GM10266 (cell line): ENCODE data around the gene KLHL30.

Experiments
- DNase-seq: peaks from one replicate; pipeline ENCODE4 v3.0.0; 2012; ENCODE audit errors: extremely low spot score
- TF ChIP-seq, protein P1 (sequence below): IDR thresholded peaks from 2 replicates; pipeline ENCODE4 v1.5.1; 2012; ENCODE audit warnings: mild to moderate bottlenecking, low read depth; ENCODE audit not compliant: control insufficient read depth, insufficient read depth; ENCODE audit errors: missing control alignments

The KLHL30 gene

DNA sequence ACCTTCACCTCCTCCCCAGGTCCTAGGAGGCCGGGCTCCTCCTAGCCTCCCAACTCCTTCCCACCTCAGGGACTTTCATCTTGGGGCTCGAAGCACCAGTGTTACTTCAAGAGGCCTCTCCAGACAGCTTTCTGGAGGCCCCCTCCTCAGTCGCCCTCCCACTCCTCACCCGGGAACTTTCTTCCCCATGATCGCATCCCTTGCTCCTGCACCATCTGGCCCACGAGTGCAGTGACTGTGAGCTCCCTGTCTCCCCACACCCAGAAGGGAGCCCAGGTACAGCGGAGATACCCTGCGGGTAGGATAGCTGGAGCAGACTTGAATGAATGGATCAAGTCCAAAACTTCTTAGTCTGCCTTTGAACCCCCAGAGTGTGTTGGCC is 26.4 kb downstream of the KLHL30 start:
- DNase-seq = no peak
- TF ChIP-seq, protein P1, sequence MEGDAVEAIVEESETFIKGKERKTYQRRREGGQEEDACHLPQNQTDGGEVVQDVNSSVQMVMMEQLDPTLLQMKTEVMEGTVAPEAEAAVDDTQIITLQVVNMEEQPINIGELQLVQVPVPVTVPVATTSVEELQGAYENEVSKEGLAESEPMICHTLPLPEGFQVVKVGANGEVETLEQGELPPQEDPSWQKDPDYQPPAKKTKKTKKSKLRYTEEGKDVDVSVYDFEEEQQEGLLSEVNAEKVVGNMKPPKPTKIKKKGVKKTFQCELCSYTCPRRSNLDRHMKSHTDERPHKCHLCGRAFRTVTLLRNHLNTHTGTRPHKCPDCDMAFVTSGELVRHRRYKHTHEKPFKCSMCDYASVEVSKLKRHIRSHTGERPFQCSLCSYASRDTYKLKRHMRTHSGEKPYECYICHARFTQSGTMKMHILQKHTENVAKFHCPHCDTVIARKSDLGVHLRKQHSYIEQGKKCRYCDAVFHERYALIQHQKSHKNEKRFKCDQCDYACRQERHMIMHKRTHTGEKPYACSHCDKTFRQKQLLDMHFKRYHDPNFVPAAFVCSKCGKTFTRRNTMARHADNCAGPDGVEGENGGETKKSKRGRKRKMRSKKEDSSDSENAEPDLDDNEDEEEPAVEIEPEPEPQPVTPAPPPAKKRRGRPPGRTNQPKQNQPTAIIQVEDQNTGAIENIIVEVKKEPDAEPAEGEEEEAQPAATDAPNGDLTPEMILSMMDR = no peak

DNA sequence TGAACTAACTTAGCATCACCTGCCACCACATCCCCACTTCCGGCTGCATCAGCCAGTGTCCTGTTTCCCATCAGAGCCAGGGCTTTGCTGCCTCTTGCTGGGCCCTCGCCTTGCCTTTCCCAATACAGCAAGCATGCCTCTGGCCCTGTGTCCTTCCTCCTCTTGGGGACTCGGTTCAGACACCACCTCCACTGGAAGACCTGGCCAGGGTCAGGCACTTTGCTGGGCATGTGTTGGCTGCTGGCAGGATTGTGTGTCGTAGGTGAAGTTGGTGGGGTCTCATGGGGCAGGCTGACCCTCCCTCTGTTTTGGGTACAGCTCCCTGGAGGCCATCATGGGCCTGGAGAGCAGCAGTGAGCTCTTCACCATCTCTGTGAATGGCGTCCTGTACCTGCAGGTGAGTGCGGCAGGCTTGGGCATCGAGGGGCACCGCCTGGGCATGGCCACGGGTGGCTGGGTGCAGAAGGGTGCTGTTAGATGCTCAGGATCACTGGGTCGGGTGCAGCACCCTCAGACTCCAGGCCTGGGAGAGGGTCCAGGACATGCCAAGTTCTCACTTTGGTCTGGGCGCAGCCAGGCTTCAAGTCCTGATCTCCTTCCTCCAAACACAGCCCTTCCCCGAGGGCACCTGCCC is 26.9 kb downstream of the KLHL30 start:
- DNase-seq = peak; percentile 32
- TF ChIP-seq, protein P1 = no peak

DNA sequence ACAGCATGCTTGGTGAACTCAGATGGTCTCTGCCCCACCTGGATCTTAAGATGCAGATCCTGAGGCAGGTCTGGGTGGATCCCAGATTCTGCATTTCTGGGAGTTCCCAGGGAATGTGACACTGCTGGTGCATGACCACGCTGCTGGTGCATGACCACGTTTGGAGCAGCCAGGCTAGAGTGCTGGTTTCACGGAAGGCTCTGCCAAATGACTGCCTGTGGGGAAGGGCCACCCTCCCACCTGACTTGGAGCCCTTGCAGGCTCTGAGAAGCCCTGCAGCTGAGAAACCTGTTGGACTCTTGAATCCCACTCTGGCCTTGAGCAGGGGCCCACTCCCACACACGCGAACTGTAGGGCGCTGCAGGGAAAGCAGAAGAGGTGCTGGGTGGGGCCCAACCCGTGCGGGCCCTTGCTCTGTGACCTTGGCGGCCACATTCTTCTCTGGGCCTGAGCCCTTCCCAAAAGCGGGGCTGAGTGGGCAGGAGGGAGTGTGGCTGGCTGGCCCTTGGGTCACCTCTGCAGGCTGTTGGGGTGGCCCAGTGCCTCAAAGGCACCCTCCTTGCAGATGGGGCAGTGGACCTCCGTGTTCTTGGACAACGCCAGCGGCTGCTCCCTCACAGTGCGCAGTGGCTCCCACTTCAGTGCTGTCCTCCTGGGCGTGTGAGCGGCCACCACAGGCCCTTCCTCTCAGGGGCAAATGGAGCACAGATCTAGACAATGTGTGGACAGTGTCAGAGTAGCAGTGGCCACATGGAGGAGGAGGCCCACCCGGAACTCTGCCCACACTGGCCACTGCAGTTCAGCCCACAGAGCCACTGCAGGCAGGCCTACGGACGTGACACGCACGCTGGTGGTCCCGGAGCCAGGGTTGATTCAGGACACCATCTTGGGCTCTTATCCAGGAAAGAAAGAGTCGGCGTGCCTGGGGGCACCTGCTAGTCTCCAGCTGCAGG is 28.2 kb downstream of the KLHL30 start:
- DNase-seq = no peak
- TF ChIP-seq, protein P1 = no peak

DNA sequence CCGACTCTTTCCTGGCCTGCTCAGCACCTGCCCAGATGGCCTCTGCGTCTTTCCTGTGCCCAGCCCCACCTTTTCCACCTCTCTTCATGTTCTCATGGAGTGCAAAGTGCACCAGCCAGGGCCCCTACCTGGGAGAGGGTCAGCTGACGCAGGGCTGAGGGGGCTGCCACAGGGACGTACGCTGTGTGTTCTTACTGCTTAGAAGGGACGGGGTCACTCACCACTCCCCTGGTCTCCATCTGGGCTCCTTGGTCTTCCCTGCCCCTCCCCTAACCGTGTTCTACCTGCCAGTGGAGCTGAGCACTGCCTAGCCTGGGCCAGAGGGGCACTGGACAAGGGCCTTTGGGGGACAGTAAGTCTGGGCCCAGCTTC is 28.9 kb downstream of the KLHL30 start:
- TF ChIP-seq, protein P1 = no peak
- peak; percentile 20 for DNase-seq

DNA sequence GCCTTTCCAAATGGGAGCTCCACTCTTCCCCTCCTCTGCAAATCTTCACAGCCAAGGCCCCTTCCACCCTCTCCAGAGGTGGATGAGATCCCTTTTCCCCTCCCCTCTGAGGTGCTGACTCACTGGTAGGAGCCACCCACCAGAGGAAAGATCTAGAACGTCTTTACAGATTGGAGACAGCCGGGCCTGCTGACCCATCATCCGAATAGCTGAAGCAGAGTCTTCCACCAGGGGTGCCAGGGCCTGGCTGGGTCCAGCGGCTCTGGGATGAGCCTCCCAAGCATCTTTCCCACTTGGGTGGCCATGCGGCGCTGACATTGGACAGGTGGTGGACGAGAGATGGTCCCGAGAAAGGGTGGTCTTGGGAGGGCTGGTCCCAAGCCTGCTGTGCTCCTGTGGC is 29.3 kb downstream of the KLHL30 start:
- TF ChIP-seq, protein P1 = no peak
- peak; percentile 27 for DNase-seq

DNA sequence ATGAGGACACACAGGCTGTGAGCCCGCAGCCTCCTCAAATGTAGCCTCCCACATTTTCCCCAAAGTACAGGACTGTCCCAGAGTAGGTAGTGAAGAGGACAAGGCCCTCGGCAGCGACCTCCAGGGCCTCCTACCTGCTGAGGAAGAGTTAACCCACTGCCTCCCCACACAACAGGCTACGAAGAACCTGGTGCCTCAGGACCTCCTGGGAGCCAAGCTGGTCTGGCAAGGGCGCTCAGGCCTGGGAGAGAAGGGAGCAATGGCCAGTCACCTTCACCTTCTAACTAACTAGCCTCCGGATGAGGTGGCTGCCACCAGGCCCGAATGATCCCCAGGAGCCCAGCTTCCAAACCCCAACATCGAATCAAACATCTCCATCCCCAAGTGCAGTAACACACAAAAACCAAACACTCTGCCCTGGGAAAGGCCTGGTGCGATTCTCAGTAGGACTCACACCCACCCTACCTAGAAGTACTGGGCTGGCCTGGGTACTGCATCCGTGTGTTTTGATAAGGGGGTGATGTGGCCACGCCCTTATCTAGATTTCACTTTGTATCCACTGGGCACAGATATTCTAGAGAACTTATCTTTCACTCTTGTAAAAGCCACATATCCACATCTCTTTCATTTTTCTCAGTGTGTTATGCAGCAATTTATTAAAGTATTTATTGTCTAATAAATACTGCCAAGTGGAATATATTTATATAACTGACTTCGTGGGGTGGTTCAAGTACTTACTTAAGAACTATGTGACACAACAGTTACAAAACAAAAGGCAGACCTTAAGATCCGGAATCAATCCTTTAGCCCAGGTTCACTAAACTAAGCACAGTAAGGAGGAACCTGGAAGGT is 30.0 kb downstream of the KLHL30 start:
- TF ChIP-seq, protein P1 = no peak

More for the DNA sequence above, 30.0 kb downstream of the KLHL30 start:
- DNase-seq = no peak
